Activated T-cell treated with anti-CD3 and anti-CD28 coated beads, Interleukin-2, amount 50 U/mL, for 4 hours (primary cell): ENCODE measurements around the gene BAHCC1. TPM values are rescaled to one million over a fixed set of nuclear protein-coding genes. Genes with fewer than 3 reads are reported as not detected.

Source experiments
- ATAC-seq, 2 donors: fragments of 200-7000 bp; cut with Tn5 transposase; one replicate each; pipeline ENCODE4 v1.10.0; 2021
- DNase-seq: peaks from one replicate; pipeline ENCODE4 v3.0.0-alpha.2; 2020
- H3K27me3 Mint-ChIP-seq: one replicate; pipeline ENCODE4 v1.8.0; 2021; ENCODE audit warnings: low read depth, mixed read lengths
- H3K36me3 Mint-ChIP-seq: one replicate; pipeline ENCODE4 v1.8.0; 2022; ENCODE audit warnings: mixed read lengths; ENCODE audit not compliant: insufficient read depth
- H3K4me1 Mint-ChIP-seq: one replicate; pipeline ENCODE4 v1.8.0; 2021; ENCODE audit warnings: low read depth, mixed read lengths
- H3K4me3 Mint-ChIP-seq: one replicate; pipeline ENCODE4 v1.8.0; 2021; ENCODE audit warnings: mild to moderate bottlenecking, moderate library complexity, mixed read lengths
- H3K9me3 Mint-ChIP-seq: one replicate; pipeline ENCODE4 v1.8.0; 2021; ENCODE audit warnings: mixed read lengths
- total RNA-seq, 3 donors: library from RNA; stranded (reverse); gene quantifications; one replicate each; pipeline ENCODE4 v1.2.1, GENCODE V29; 2021

BAHCC1 gene
- total RNA-seq, 3 donors from 2014 or later: 0.08 to 0.19 (median 0.08) TPM

GRCh38 chr17:81512562-81513371 lies 117.5 kb downstream of the BAHCC1 start, which contains the start of gene ACTG1:
TSS of gene ACTG1 (minus strand) at chr17:81512799. CDS start at chr17:81512354, 445 bp downstream.
- DNase-seq: peak; percentile 93
- Mint-ChIP-seq H3K4me1 (peaks cover 34% of the 10 kb centered on the region), H3K27me3 (no peaks in the 10 kb centered on the region), H3K36me3 (peaks cover 34% of the 10 kb centered on the region), H3K9me3 (no peaks in the 10 kb centered on the region), H3K4me3 (peak within 1 kb of the TSS; percentile 96)
- peak; percentile 69 to 70 for ATAC-seq

- H3K9me3 Mint-ChIP-seq: no peaks in the 10 kb centered on the region
- ATAC-seq: peak; percentile 27 to 28
- H3K36me3 Mint-ChIP-seq: peaks cover 34% of the 10 kb centered on the region
- peaks cover 34% of the 10 kb centered on the region for H3K4me1 Mint-ChIP-seq
- H3K4me3 Mint-ChIP-seq: peak overlapping the region; percentile 85
- peak; percentile 53 for DNase-seq
- H3K27me3 Mint-ChIP-seq: no peaks in the 10 kb centered on the region
These were observed 118.1 kb downstream of the BAHCC1 start for GRCh38 chr17:81513372-81513752.

- peaks cover 33% of the 10 kb centered on the region for H3K36me3 Mint-ChIP-seq
- peak in 1 of 2 donors; percentile 2 for ATAC-seq
- no peaks in the 10 kb centered on the region for H3K9me3 Mint-ChIP-seq
- peak; percentile 38 for DNase-seq
- peaks cover 29% of the 10 kb centered on the region for H3K4me1 Mint-ChIP-seq
- peak overlapping the region; percentile 85 for H3K4me3 Mint-ChIP-seq
- H3K27me3 Mint-ChIP-seq: no peaks in the 10 kb centered on the region
These were observed 118.7 kb downstream of the BAHCC1 start for GRCh38 chr17:81513753-81514488.

- DNase-seq: no peak
- H3K9me3 Mint-ChIP-seq: no peaks in the 10 kb centered on the region
- no peak for ATAC-seq
- H3K27me3 Mint-ChIP-seq: no peaks in the 10 kb centered on the region
- peaks cover 28% of the 10 kb centered on the region for H3K36me3 Mint-ChIP-seq
- peaks cover 24% of the 10 kb centered on the region for H3K4me1 Mint-ChIP-seq
- H3K4me3 Mint-ChIP-seq: peak overlapping the region; percentile 85
These were observed 119.2 kb downstream of the BAHCC1 start for GRCh38 chr17:81514489-81514738.

GRCh38 chr17:81514739-81515529 lies 119.7 kb downstream of the BAHCC1 start:
- DNase-seq (peak; percentile 69), ATAC-seq (peak; percentile 30 to 31)
- H3K4me1 Mint-ChIP-seq: peaks cover 19% of the 10 kb centered on the region
- H3K9me3 Mint-ChIP-seq: no peaks in the 10 kb centered on the region
- peaks cover 23% of the 10 kb centered on the region for H3K36me3 Mint-ChIP-seq
- H3K27me3 Mint-ChIP-seq: no peaks in the 10 kb centered on the region
- H3K4me3 Mint-ChIP-seq: peak overlapping the region; percentile 88

GRCh38 chr17:81515530-81516041 lies 120.3 kb downstream of the BAHCC1 start:
- no peaks in the 10 kb centered on the region for H3K27me3 Mint-ChIP-seq
- H3K9me3 Mint-ChIP-seq: no peaks in the 10 kb centered on the region
- peaks cover 19% of the 10 kb centered on the region for H3K4me1 Mint-ChIP-seq
- DNase-seq (no peak), ATAC-seq (no peak)
- H3K36me3 Mint-ChIP-seq: peaks cover 16% of the 10 kb centered on the region
- peak overlapping the region; percentile 88 for H3K4me3 Mint-ChIP-seq

Other genes with a start within 250 kb of the BAHCC1 start
- not detected for gene PVALEF, start 229.9 kb upstream of the BAHCC1 start, total RNA-seq
- gene AATK, start 229.2 kb upstream of the BAHCC1 start, total RNA-seq: 1 to 10 TPM in 1 of 3 donors, under 1 TPM in 2; 0.46 to 3.8 (median 0.87) TPM
- gene CEP131, start 172.5 kb upstream of the BAHCC1 start, total RNA-seq: 10 to 100 TPM; 12.3 to 12.8 (median 12.7) TPM
- gene TEPSIN, start 156.4 kb upstream of the BAHCC1 start, total RNA-seq: 10 to 100 TPM; 42.7 to 52.2 (median 47.4) TPM
- gene NDUFAF8, start 156.1 kb upstream of the BAHCC1 start, total RNA-seq: 100 to 1,000 TPM; 123 to 144 (median 143) TPM
- gene SLC38A10, start 100.2 kb upstream of the BAHCC1 start, total RNA-seq: 10 to 100 TPM; 45.7 to 58.6 (median 53.9) TPM
- 1,000 to 10,000 TPM; 3,953 to 4,676 (median 4,016) TPM for gene ACTG1, start 117.3 kb downstream of the BAHCC1 start, total RNA-seq
- under 1 TPM in 2 of 3 donors, not detected in 1; 0.33 to 0.58 TPM for gene FSCN2, start 132.9 kb downstream of the BAHCC1 start, total RNA-seq
- 10 to 100 TPM; 59.3 to 63.3 (median 61.6) TPM for gene FAAP100, start 156.9 kb downstream of the BAHCC1 start, total RNA-seq
- 100 to 1,000 TPM; 153 to 201 (median 167) TPM for gene NPLOC4, start 241.7 kb downstream of the BAHCC1 start, total RNA-seq
- under 1 TPM in 2 of 3 donors, not detected in 1; 0.11 to 0.18 TPM for gene TSPAN10, start 241.7 kb downstream of the BAHCC1 start, total RNA-seq